ENCODE data around the gene ATP8B4.
"Not testable (repeated sequence)": the region's sequence is repeated elsewhere in the genome, so short reads cannot be mapped to it uniquely, and the experiment has no call there.

- TF ChIP-seq POLR2AphosphoS5 (IDR thresholded peaks at IDR 0.05): not testable (repeated sequence)
- TF ChIP-seq, protein P1, sequence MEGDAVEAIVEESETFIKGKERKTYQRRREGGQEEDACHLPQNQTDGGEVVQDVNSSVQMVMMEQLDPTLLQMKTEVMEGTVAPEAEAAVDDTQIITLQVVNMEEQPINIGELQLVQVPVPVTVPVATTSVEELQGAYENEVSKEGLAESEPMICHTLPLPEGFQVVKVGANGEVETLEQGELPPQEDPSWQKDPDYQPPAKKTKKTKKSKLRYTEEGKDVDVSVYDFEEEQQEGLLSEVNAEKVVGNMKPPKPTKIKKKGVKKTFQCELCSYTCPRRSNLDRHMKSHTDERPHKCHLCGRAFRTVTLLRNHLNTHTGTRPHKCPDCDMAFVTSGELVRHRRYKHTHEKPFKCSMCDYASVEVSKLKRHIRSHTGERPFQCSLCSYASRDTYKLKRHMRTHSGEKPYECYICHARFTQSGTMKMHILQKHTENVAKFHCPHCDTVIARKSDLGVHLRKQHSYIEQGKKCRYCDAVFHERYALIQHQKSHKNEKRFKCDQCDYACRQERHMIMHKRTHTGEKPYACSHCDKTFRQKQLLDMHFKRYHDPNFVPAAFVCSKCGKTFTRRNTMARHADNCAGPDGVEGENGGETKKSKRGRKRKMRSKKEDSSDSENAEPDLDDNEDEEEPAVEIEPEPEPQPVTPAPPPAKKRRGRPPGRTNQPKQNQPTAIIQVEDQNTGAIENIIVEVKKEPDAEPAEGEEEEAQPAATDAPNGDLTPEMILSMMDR (IDR thresholded peaks at IDR 0.05): not testable (repeated sequence)
Observed at GRCh38 chr15:49963033-49963772, 155.8 kb downstream of the ATP8B4 start.

Data from sigmoid colon (tissue), 4 donors.